GM21786 (cell line): ENCODE results near the gene COX6B2.

Source experiments
- ATAC-seq: cut with Tn5 transposase; IDR thresholded peaks from one replicate; pipeline ENCODE4 v1.9.1; 2021; ENCODE audit not compliant: unreplicated experiment

Gene COX6B2

DNA sequence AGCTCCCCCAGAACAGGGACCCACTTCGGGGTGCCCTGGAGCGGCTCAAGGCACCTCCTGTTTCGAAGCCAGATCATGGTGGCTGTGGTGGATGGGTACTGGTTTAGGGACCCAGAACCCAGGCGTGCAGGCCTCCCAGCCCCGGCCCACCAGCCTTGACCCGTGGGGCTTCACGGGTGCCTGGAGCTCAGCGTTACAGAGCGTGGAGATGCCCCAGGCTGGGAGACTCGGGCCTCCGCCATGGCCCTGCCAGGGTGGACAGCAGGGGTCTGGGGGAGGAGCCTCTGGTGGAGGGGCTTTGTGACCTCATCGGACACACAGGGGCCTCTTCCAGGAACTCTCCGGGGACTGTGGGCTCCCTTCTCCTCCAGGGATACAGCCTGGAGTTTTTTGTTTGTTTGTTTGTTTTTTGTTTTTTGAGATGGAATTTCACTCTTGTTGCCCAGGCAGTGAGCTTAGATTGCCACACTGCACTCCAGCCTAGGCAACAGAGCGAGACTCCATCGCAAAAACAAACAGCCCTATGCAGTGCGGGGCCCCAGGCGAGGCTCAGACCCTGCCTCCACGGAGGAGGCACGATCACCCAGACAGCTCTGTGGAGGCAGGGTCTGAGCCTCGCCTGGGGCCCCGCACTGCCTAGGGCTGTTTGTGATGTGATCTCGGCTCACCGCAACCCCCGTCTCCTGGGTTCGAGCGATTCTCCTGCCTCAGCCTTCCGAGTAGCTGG is 8.6 kb upstream of the COX6B2 start, which contains the start of gene GARIN5B:
Gene GARIN5B, minus strand, starts transcription at position 271 of the 727 bp plus-strand sequence. Its CDS starts 194 bp downstream, at position 77.
- no peak for ATAC-seq

- ATAC-seq = no peak
Observed at GRCh38 chr19:55362174-55362989, 7.9 kb upstream of the COX6B2 start.

DNA sequence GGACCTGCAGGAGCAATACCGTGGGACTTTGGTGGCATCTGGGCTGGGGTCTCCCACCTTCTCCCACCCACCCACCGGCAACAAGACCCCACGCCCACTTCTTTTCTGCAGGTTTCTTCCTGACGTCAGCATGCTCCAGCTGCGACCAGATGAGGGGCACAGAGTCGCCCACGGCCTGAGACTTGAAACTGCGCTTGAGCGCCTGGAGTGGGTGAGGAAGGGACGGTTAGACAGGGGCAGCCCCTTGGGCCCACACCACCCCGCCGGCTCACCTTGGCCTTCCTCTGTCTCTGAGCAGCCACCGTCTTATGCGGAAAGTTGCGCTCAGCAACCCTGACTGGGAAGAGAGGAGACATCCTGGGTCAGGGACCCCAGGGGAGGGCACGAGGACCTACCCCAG is 6.4 kb upstream of the COX6B2 start:
- no peak for ATAC-seq

- ATAC-seq = no peak
Observed at GRCh38 chr19:55358943-55359908, 4.7 kb upstream of the COX6B2 start.

DNA sequence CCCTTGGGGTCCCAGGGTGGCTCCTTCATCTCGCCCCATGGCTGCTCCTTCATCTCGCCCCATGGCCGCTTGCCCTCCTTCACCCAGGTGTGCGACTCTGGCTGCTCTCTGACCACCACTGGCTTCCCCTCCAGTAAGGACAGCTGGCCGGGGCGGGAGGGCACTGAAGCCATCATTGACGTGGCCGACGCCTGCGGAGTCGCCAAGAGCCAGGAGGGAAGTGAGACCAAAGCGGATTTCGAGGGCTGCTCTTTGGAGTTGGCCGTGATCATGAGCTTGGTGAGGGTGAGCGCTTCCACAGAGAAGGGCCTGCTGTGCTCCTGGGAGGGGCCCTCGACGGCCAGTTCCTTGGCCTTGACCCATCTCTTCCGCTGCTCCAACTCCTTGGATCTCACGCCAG is 4.0 kb upstream of the COX6B2 start:
- no peak for ATAC-seq

- ATAC-seq = no peak
Observed at GRCh38 chr19:55355213-55355821, 798 bp upstream of the COX6B2 start.

GRCh38 chr19:55353803-55354697 is 469 bp downstream of the COX6B2 start:
- no peak for ATAC-seq

DNA sequence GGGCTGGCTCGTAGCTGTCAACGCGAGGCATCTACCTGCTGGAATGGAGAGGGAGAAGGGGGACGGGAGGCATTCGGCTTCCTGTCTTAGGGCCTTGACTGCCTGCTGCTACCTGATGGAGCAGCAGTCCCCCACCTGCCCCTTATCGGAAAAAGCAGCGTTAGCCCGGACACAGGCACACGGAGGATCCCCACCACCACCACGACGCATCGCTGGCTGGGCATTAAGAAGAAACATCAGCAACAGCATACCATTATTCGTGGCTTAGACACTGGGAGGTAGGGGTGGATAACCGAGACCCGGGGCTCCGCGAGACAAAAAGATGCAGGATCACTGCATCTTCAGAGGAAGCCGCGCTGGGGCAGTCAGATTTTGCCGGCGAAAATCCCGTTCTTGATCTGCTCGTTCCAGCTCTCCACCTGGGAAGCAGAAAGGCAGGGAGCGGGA is 1.1 kb downstream of the COX6B2 start:
- ATAC-seq = no peak

GRCh38 chr19:55352549-55353145 is 1.9 kb downstream of the COX6B2 start:
- ATAC-seq = no peak

GRCh38 chr19:55352040-55352439 is 2.5 kb downstream of the COX6B2 start:
- no peak for ATAC-seq

- no peak for ATAC-seq
Observed at GRCh38 chr19:55350620-55351315, 3.8 kb downstream of the COX6B2 start.

DNA sequence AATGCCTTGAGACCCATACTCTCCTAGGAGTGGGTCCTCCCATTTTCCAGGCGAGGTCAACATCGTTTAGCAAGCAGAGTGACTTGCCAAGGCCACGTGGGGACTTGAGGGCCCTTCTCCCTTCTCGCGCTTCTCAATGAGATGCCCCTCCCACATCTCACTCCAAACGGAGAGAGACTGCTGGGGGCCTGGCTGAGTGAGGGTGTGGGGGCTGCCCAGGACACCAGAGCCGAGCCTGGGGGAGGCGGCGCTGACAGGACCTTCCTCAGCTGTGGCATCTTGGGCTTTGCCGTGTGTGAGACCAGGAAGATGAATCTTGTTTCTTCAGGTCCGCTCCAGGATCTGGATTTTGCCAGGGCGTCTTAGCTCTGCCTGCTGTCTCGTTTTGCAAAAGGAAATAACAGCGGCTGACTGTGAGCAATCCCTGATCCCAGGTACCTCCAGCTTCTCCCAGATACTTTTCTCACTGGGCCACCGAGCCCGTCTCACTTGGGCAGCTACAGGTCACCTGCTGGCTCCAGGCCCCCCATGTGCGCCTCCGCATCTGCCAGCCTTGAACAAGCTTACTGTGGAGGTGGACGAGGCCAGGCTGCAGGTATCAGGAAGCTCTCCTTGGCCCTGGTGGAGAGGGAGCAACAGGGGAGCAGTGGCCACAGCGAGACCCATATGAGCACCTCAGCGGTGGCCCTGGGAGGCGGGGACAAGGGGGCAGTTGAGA is 6.0 kb downstream of the COX6B2 start:
- no peak for ATAC-seq

DNA sequence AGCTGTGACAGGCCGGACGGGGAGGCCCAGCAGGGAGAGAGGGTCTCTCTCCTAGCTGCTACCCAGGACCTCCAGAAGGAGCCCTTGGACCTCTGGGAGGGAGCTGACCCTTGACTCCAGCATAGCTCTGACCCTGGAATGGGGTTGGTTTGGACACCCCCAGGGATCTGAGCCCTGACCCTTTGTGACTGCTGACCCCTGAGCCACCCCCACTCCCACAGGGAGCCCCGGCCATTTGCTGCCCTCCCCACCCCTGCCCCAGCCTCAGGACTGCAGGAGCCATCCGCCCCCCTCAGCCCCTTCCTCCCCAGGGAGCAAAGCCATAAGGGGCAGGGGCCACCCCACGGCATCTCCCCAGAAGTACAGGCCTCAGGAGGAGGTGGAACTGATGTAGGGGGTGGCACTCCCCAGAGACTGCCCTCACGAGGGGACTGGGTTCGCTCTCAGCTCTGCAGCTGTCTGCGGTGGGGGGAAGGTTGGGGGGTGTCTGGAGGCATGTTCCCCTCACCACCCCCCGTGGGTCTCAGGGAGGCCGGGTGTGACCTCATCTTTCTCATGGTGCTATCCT is 7.0 kb downstream of the COX6B2 start:
- ATAC-seq = no peak

DNA sequence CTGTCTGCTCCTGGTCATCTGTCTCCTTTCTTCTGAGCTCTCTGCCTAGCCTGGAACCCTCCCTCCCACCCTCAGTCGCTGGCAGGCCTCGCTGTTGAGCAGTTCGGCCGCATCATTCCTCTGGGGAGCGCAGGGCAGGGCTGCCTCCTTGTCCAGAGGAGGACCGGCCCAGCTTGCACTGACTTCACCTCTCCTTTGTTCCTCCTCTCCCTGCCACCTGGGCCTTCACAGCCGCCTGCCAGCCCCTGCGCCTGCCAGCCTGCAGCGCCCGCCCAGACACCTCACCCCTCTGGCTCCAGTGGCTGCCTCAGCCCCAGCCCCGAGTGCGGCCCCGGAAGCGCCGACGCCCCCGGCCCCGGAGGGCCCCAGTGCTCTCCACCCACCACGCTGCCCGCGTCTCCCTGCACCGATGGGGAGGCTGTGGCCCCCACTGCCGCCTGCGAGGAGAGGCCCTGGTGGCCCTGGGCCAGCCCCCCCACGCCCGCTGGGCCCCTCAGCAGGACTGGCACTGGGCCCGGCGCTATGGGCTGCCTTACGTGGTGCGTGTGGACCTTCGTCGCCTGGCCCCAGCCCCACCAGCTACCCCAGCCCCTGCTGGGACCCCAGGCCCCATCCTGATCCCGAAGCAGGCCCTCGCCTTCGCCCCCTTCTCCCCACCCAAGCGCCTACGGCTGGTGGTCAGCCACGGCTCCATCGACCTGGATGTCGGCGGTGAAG is 7.6 kb downstream of the COX6B2 start:
- no peak for ATAC-seq

GRCh38 chr19:55345818-55346724 is 8.4 kb downstream of the COX6B2 start:
- no peak for ATAC-seq
